IPS-18a (cell line): Measurements from ENCODE around the gene DLX5.

Source experiments
- H3K27ac ChIP-seq: one replicate; pipeline ENCODE4 v1.5.1; 2013; ENCODE audit warnings: low read length
- H3K27me3 ChIP-seq: one replicate; pipeline ENCODE4 v1.6.1; 2013; ENCODE audit warnings: mild to moderate bottlenecking, low read length; ENCODE audit not compliant: control insufficient read depth, insufficient read depth
- H3K36me3 ChIP-seq: one replicate; pipeline ENCODE4 v1.6.1; 2013; ENCODE audit warnings: low read depth, low read length; ENCODE audit not compliant: control insufficient read depth
- H3K4me1 ChIP-seq: one replicate; pipeline ENCODE4 v1.6.1; 2013; ENCODE audit warnings: low read depth, low read length; ENCODE audit not compliant: control insufficient read depth
- H3K4me3 ChIP-seq: one replicate; pipeline ENCODE4 v1.5.1; 2013; ENCODE audit warnings: low read length
- H3K9ac ChIP-seq: one replicate; pipeline ENCODE4 v1.6.1; 2013; ENCODE audit warnings: mild to moderate bottlenecking, low read length, moderate library complexity
- H3K9me3 ChIP-seq: one replicate; pipeline ENCODE4 v1.6.1; 2013; ENCODE audit warnings: low read depth, low read length; ENCODE audit not compliant: control insufficient read depth

Gene DLX5

DNA sequence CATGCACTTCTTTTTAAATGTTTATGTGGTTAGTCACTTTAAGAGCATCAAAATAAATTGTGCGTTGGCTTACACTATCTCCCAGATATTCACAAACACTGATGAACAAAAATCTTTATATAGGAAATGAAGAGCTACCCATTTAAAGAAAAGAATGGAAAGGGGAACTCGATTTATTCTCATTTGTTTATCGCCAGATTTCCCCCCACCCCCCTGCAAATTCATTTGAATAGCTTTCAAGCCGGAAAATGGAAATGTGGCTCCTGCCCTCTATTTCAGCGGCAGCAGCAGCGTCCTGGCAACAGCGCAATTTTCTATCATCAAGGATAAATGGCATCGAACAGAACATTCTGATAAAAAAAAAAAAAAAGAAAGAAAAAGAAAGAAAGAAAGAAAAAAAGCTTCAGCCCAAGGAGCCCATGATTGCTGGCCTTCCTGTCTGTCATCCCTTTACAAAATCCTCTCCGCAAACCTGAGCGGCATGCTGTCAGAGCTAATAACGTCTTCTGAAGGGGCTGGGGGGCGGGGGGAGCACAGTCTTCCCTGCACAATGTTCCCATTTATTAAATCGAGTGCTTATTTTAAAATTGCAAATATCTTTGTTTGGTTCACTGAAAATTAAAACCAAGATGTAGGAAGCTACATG is 33.0 kb downstream of the DLX5 start:
- peaks cover 25% of the 10 kb centered on the region for H3K4me1 ChIP-seq
- H3K36me3 ChIP-seq, result no peaks in the 10 kb centered on the region
- no peaks in the 10 kb centered on the region for H3K9me3 ChIP-seq
- peaks cover 100% of the 10 kb centered on the region for H3K27me3 ChIP-seq
- H3K27ac ChIP-seq, result no peak overlapping the region
- no peak overlapping the region for H3K9ac ChIP-seq
- H3K4me3 ChIP-seq, result no peak overlapping the region

DNA sequence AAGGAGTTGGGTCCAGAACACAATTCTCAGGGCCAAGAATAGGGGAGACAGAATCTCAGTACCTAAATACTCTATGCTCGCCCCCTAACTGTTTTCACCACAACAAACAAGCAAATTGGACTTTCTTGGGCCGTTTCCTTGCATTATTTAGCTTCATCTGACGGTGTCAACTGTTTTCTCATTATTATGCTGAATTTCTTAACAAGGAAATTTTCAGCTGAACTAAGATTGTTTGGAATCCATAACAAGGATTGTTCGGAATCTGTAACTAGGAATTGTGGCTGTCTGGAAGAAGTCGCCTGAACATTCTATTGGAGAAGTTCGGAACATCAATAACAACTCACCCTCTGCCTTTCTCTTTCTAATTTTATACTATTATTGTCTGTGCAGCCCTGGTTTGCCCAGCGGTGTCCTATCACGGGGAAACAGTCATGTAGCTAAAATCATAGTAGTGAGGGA is 34.7 kb downstream of the DLX5 start:
- Histone ChIP-seq H3K27ac (no peak overlapping the region), H3K9ac (no peak overlapping the region), H3K9me3 (no peaks in the 10 kb centered on the region), H3K36me3 (no peaks in the 10 kb centered on the region), H3K4me1 (peaks cover 19% of the 10 kb centered on the region), H3K27me3 (peaks cover 100% of the 10 kb centered on the region), H3K4me3 (peak overlapping the region; percentile 18)

DNA sequence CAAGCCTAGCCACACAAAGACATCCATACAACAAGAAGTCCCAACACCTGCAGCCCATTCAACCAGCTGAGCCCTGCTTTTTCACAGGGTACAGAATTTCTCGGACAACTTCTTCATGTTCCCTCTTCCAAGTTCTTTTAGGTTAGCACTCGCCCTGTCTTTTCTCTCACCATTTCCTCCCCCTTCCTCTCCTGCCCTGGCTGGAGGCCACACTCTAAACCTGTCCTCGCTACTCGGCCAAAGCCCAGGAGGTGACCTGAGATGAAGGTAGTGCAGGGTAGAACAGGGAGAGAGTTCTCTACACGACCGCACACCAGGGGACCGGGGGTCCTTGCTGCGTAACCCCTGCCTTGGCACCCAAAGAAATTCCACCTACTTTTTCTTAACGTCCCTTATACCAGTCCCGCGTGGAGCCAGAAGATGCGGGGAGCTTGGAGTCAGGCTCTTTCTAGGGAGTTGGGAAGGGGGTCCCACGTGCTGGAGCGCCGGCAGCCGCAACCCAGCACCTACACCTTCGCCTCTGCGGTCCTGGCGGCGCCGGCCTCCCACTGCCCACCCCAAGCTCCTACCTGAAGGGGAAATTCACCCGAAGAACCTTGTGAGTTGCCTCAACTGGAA is 35.3 kb downstream of the DLX5 start:
- Histone ChIP-seq H3K9ac (no peak overlapping the region), H3K4me1 (peaks cover 19% of the 10 kb centered on the region), H3K4me3 (peak overlapping the region; percentile 18), H3K27ac (no peak overlapping the region), H3K36me3 (no peaks in the 10 kb centered on the region), H3K9me3 (no peaks in the 10 kb centered on the region), H3K27me3 (peaks cover 94% of the 10 kb centered on the region)

DNA sequence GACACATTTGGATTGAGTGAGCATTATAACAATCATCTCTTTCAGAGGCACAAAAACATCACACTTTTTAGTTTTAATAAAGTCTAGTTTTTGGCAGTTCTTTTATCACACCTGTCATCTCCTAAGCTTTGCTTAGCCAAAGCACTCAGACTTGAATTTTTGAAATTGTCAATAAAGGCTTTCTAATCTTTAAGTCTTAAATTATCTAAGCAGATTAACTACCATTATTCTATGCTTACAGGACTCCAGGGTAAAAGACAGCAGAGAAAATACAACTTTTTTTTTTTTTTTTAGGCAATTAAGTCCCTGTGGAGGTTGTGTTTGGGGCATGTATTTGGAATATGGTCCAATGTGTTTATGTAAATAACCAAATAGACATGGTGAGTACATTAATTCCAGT is 36.9 kb downstream of the DLX5 start:
- H3K9me3 ChIP-seq, result no peaks in the 10 kb centered on the region

DNA sequence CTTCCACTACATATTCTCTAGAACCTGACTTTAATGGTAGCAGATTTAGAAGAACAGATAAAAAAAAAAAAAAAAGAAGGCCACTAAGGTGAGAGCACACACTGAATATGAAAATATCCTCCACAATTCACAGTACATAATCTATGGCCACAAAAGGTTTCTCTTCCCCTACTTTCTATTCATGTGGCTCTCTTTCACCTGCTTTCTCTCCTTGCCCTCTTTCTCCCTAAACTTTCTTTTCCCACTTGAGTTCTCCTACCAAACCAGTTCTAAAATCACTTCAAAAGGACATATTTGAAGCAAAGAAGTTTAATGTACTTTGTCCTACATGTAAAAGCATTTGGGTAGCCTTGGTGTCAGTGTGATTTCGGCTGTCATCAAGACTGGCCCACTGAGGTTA is 37.7 kb downstream of the DLX5 start:
- no peaks in the 10 kb centered on the region for H3K9me3 ChIP-seq
- no peak overlapping the region for H3K27ac ChIP-seq
- H3K4me1 ChIP-seq, result peaks cover 10% of the 10 kb centered on the region
- H3K27me3 ChIP-seq, result peaks cover 70% of the 10 kb centered on the region
- H3K4me3 ChIP-seq, result no peak overlapping the region
- no peaks in the 10 kb centered on the region for H3K36me3 ChIP-seq
- H3K9ac ChIP-seq, result no peak overlapping the region

More for the DNA sequence above, 36.9 kb downstream of the DLX5 start:
- Histone ChIP-seq H3K36me3 (no peaks in the 10 kb centered on the region), H3K4me1 (peaks cover 16% of the 10 kb centered on the region), H3K27me3 (peaks cover 78% of the 10 kb centered on the region), H3K9ac (no peak overlapping the region), H3K27ac (no peak overlapping the region), H3K4me3 (no peak overlapping the region)

DNA sequence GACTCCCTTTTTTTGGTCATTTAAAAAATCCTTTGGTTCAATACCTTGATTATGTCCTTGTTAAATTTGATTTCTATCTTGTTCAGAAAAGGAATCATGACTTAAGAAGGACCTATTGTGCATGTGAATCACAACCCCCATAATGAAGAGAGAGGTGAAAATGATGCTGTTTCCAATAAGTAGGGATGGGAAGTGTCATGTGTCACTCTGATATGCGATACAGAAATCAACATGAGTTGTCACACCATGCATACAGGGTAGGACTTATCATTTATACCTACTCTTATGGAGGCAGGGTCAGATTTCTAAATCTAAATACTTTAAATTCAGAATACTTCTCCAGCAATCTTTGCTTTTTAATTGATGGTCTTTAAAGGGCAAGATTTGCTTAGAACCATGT is 38.6 kb downstream of the DLX5 start:
- Histone ChIP-seq H3K27me3 (peaks cover 61% of the 10 kb centered on the region), H3K4me1 (peaks cover 6% of the 10 kb centered on the region), H3K9ac (no peak overlapping the region)

DNA sequence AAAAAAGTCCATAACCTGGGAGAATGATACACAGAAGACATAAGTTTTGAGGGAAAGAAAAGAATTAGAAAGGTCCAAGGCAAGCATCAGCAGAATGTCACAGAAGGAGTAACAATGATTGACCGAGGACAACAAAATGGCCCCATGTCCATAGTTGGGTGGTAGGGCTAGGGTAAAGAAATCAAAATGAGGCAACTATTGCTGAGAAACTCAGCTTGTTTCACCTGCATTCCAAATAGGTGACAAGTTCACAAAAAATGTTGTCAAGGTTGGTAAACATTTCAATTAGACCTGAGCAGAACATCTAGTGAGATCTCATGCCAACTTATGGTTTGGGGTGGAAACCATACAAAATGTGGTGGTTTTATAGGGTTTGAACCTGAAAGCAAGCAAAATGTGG is 42.0 kb downstream of the DLX5 start:
- Histone ChIP-seq H3K36me3 (no peaks in the 10 kb centered on the region), H3K4me3 (no peak overlapping the region), H3K4me1 (no peaks in the 10 kb centered on the region), H3K27ac (no peak overlapping the region), H3K27me3 (peaks cover 27% of the 10 kb centered on the region), H3K9me3 (no peaks in the 10 kb centered on the region), H3K9ac (no peak overlapping the region)

More for the DNA sequence above, 38.6 kb downstream of the DLX5 start:
- no peak overlapping the region for H3K27ac ChIP-seq
- no peaks in the 10 kb centered on the region for H3K36me3 ChIP-seq
- H3K4me3 ChIP-seq, result no peak overlapping the region
- H3K9me3 ChIP-seq, result no peaks in the 10 kb centered on the region

DNA sequence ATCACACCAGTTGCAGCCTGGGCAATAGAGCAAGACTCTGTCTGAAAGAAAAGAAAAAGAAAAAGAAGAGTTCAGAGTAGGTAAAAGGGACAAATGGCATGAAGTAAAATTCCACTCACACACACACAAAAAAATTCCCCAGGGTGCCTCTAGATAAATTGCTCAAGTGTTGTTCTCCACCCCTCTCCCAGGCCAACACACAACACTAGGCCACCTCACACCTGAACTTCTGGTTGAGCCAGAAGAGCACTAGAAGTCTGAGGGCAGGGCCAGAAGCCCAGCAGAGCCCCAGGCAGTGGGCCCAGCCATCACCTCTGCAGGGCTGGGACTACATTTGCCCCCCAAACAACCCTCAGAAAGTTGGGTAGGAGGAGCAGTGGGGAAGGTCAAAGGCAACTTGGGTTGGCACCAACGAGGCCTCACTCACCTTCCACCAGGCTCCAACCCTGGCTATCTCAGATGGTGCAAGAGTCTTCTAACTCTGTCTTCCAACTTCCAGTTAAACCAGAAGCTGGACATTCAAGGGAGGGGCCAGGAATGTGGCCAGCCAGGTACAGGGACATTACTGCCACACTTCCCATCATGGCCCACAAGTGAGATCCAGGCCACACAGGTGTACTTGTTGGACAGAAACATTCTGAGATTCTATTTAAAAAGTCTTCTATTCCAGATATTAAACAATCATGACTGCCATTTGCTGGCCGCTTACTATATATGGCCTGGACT is 44.9 kb downstream of the DLX5 start:
- Histone ChIP-seq H3K27me3 (no peaks in the 10 kb centered on the region), H3K4me3 (no peak overlapping the region), H3K9ac (no peak overlapping the region), H3K36me3 (no peaks in the 10 kb centered on the region), H3K9me3 (no peaks in the 10 kb centered on the region), H3K27ac (no peak overlapping the region), H3K4me1 (no peaks in the 10 kb centered on the region)

DNA sequence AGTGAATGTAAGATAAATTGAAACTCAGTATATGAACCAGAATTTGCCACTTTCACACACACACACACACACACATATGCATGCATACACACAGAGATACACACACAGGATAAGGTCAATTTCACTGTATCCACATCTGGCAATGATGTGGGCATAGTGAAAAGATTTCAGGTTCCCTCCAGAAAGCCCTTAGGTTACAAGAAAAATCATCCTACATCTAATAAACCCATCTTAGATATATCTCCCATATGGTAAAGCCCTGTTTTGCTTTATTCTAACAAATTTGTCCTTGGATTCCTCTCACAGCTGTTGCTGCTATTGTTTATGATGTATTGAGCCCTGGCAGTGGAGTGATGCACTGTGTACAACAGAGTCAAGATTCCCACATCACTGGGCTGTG is 47.2 kb downstream of the DLX5 start:
- no peaks in the 10 kb centered on the region for H3K36me3 ChIP-seq

DNA sequence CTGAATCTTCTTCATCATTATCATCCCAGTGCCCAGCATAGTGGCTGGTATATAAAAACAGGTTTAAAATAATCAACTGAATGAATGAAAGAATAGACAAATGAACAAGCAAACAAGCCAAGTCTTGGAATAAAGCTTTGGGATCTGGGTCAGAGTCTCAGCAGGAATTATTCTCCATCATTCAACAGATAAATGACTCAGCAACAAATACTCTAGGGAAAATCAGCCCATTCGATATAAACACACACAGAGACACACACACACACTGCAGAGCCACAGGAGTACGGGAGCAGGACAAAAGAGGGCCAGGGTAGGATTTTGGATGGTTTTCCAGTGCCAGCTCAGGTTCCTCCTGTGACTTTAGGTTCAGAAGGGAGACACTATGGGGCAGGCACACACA is 48.5 kb downstream of the DLX5 start:
- Histone ChIP-seq H3K27ac (no peak overlapping the region), H3K9me3 (no peaks in the 10 kb centered on the region), H3K4me3 (no peak overlapping the region), H3K36me3 (no peaks in the 10 kb centered on the region), H3K27me3 (no peaks in the 10 kb centered on the region), H3K9ac (no peak overlapping the region), H3K4me1 (no peaks in the 10 kb centered on the region)

More for the DNA sequence above, 47.2 kb downstream of the DLX5 start:
- Histone ChIP-seq H3K27me3 (no peaks in the 10 kb centered on the region), H3K27ac (no peak overlapping the region), H3K9ac (no peak overlapping the region), H3K4me3 (no peak overlapping the region), H3K4me1 (no peaks in the 10 kb centered on the region), H3K9me3 (no peaks in the 10 kb centered on the region)

DNA sequence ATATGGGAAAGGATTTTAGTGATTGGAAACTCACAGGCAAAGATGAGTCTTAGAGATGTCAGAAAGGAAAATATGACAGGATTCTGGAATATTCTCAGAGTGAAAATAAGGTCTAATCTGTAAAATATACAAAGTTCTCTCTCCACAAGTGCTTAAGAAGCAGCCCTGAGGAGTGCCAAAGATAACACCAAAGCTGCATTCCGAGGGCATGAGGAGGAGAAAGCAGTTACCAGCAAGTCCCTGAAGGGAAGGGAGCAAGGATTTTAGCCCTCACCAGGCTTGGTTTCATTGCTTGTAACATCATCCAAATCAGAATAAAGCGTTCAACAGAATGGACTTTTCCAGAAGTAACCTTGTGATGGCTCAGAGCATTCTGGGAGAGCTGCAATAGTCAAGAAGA is 50.6 kb downstream of the DLX5 start:
- Histone ChIP-seq H3K9me3 (no peaks in the 10 kb centered on the region), H3K4me3 (no peak overlapping the region), H3K9ac (no peak overlapping the region), H3K27me3 (no peaks in the 10 kb centered on the region), H3K36me3 (no peaks in the 10 kb centered on the region), H3K4me1 (no peaks in the 10 kb centered on the region), H3K27ac (no peak overlapping the region)
